Panc1 (cell line): ENCODE measurements around the gene CCDC57. TPM values are rescaled to one million over a fixed set of nuclear protein-coding genes. Genes with fewer than 3 reads are reported as not detected.
"Not testable (repeated sequence)": the region's sequence is repeated elsewhere in the genome, so short reads cannot be mapped to it uniquely, and the experiment has no call there.

Experiments
- ATAC-seq: fragments of 200-7000 bp; cut with Tn5 transposase; 2 replicates; pipeline ENCODE4 v1.9.1; 2020; ENCODE audit warnings: mild to moderate bottlenecking, moderate library complexity
- BruUV-seq: library from RNA; stranded (reverse); fragments of 400-500 nt; replicated peaks from 2 replicates; lab custom pipeline; 2021; lab: Mats Ljungman, UMichigan
- CTCF ChIA-PET: fragments of 300-600 bp; sonication (Branson Sonifier 250); formaldehyde crosslinking; loops from one replicate; lab custom pipeline; 2022; ENCODE audit warnings: antibody characterized with exemption; lab: Charles Lee
- POLR2A ChIA-PET: fragments of 300-600 bp; sonication (Branson Sonifier 250); formaldehyde crosslinking; loops from one replicate; lab custom pipeline; 2022; ENCODE audit warnings: antibody characterized with exemption; lab: Charles Lee
- DNase-seq: peaks from one replicate; pipeline ENCODE4 v3.0.0-alpha.2; 2010; ENCODE audit warnings: low read depth, low spot score
- H3K27ac ChIP-seq: 2 replicates; pipeline ENCODE4 v1.5.1; 2011; ENCODE audit warnings: mild to moderate bottlenecking, low read length, inconsistent platforms
- H3K27me3 ChIP-seq: fragments of 200-500 bp; sonication (Bioruptor generic); 2 replicates; pipeline ENCODE4 v1.6.0; 2014; ENCODE audit warnings: low read length, inconsistent platforms; ENCODE audit not compliant: control insufficient read depth, insufficient read depth
- H3K36me3 ChIP-seq: fragments of 200-500 bp; sonication (Bioruptor generic); 2 replicates; pipeline ENCODE4 v1.5.1; 2014; ENCODE audit warnings: inconsistent platforms, mild to moderate bottlenecking, low read length, moderate library complexity; ENCODE audit not compliant: control insufficient read depth, insufficient read depth
- H3K4me1 ChIP-seq: 2 replicates; pipeline ENCODE4 v1.5.1; 2011; ENCODE audit warnings: inconsistent platforms, mild to moderate bottlenecking, low read length, moderate library complexity; ENCODE audit not compliant: control insufficient read depth, insufficient read depth
- H3K4me3 ChIP-seq, 2 experiments: 2 replicates each; pipeline ENCODE4 v1.5.1; 2011 to 2012; ENCODE audit warnings: low read depth in 2 of 2, low read length in 2 of 2, mild to moderate bottlenecking in 2 of 2, inconsistent platforms in 1 of 2, moderate library complexity in 1 of 2
- H3K9me3 ChIP-seq: fragments of 200-500 bp; sonication (Bioruptor generic); 2 replicates; pipeline ENCODE4 v1.5.1; 2014; ENCODE audit warnings: low read depth, mild to moderate bottlenecking, inconsistent platforms, low read length, moderate library complexity; ENCODE audit not compliant: control insufficient read depth, insufficient read depth
- POLR2AphosphoS5 ChIP-seq: IDR thresholded peaks from 2 replicates; pipeline ENCODE4 v1.6.1; 2012; ENCODE audit warnings: mild to moderate bottlenecking, low read depth, low read length, moderate library complexity
- REST ChIP-seq, 2 experiments: IDR thresholded peaks; 2 replicates each; pipeline ENCODE4 v1.6.1; 2011 to 2012; ENCODE audit warnings: low read depth in 2 of 2, control low read depth in 1 of 2, low read length in 1 of 2, mild to moderate bottlenecking in 1 of 2, moderate library complexity in 1 of 2; ENCODE audit not compliant: insufficient read depth in 1 of 2
- SIN3A ChIP-seq: IDR thresholded peaks from 2 replicates; pipeline ENCODE4 v1.6.1; 2012; ENCODE audit warnings: low read depth, mild to moderate bottlenecking, low read length, moderate library complexity, borderline replicate concordance; ENCODE audit not compliant: insufficient read depth
- TCF7L2 ChIP-seq: IDR thresholded peaks from 2 replicates; pipeline ENCODE4 v1.6.1; 2011; ENCODE audit warnings: mild to moderate bottlenecking, low read depth, low read length, inconsistent platforms
- in situ Hi-C: cut with HindIII; loops from 2 replicates; pipeline ENCODE4 v1.10.0; 2016; ENCODE audit warnings: low sequenced_read_pairs, low pct_unique_long_range_greater_than_20kb
- intact Hi-C: fragments of 100-400 bp; cut with micrococcal nuclease; formaldehyde crosslinking; loops from one replicate; pipeline ENCODE4 v1.10.0; 2022; ENCODE audit not compliant: unreplicated experiment
- total RNA-seq: library from RNA; stranded (reverse); gene quantifications from one replicate; pipeline ENCODE4 v1.2.1, GENCODE V29; 2021; ENCODE audit not compliant: unreplicated experiment
- TF ChIP-seq, protein P1 (sequence below): fragments of 450-650 bp; IDR thresholded peaks from 2 replicates; pipeline ENCODE4 v1.5.1; 2017; ENCODE audit warnings: mild to moderate bottlenecking

CCDC57 gene
- total RNA-seq, 1 experiment from 2014 or later = 63.6 TPM

- in situ Hi-C loops = no loop called here
- Histone ChIP-seq H3K36me3 (peaks cover 42% of the 10 kb centered on the region), H3K27ac (no peak overlapping the region), H3K4me1 (peaks cover 10% of the 10 kb centered on the region), H3K27me3 (no peaks in the 10 kb centered on the region), H3K4me3 (no peak overlapping the region), H3K9me3 (no peaks in the 10 kb centered on the region)
- TF ChIP-seq SIN3A (no peak), REST (IDR thresholded peaks at IDR 0.05; ENCODE audit: insufficient read depth in 1 of 2, low read depth in 2 of 2, low read length in 1 of 2) (no peak), TCF7L2 (no peak), POLR2AphosphoS5 (no peak)
- TF ChIP-seq, protein P1, sequence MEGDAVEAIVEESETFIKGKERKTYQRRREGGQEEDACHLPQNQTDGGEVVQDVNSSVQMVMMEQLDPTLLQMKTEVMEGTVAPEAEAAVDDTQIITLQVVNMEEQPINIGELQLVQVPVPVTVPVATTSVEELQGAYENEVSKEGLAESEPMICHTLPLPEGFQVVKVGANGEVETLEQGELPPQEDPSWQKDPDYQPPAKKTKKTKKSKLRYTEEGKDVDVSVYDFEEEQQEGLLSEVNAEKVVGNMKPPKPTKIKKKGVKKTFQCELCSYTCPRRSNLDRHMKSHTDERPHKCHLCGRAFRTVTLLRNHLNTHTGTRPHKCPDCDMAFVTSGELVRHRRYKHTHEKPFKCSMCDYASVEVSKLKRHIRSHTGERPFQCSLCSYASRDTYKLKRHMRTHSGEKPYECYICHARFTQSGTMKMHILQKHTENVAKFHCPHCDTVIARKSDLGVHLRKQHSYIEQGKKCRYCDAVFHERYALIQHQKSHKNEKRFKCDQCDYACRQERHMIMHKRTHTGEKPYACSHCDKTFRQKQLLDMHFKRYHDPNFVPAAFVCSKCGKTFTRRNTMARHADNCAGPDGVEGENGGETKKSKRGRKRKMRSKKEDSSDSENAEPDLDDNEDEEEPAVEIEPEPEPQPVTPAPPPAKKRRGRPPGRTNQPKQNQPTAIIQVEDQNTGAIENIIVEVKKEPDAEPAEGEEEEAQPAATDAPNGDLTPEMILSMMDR = no peak
- BruUV-seq = no TSS peak
- intact Hi-C loops = no loop called here
- DNase-seq (no peak), ATAC-seq (no peak)
- ChIA-PET POLR2A (interaction anchor here (0.5 kb wide), 1 partner anchor 31 kb away, joined by 3 read pairs; no protein-coding TSS in a partner anchor), CTCF (no interaction called here)
Observed at GRCh38 chr17:82262344-82262743, 49.7 kb upstream of the CCDC57 start.

DNA sequence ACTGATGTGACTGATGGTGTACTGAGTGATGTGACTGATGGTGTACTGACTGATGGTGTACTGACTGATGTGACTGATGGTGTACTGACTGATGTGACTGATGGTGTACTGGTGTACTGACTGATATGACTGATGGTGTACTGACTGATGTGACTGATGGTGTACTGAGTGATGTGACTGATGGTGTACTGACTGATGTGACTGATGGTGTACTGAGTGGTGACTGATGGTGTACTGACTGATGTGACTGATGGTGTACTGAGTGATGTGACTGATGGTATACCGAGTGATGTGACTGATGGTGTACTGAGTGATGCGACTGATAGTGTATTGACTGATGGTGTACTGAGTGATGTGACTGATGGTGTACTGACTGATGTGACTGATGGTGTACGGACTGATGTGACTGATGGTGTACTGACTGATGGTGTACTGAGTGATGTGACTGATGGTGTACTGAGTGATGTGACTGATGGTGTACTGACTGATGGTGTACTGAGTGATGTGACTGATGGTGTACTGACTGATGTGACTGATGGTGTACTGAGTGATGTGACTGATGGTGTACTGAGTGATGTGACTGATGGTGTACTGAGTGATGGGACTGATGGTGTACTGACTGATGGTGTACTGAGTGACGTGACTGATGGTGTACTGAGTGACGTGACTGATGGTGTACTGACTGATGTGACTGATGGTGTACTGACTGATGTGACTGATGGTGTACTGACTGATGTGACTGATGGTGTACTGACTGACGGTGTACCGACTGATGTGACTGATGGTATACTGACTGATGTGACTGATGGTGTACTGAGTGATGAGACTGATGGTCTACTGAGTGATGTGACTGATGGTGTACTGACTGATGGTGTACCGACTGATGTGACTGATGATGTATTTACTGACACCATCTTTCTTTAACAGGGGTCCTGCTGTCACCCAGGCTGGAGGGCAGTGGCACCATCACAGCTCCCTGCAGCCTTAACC is 47.6 kb upstream of the CCDC57 start:
- POLR2A ChIA-PET, CTCF ChIA-PET, H3K27ac ChIP-seq, DNase-seq, H3K27me3 ChIP-seq, H3K4me3 ChIP-seq, in situ Hi-C loops, H3K9me3 ChIP-seq, H3K4me1 ChIP-seq, BruUV-seq, intact Hi-C loops, ATAC-seq: not testable (repeated sequence)
- TF ChIP-seq POLR2AphosphoS5 = peak; percentile 44; the same call in 1 of the 2 replicates
- H3K36me3 ChIP-seq = peaks cover 52% of the 10 kb centered on the region

DNA sequence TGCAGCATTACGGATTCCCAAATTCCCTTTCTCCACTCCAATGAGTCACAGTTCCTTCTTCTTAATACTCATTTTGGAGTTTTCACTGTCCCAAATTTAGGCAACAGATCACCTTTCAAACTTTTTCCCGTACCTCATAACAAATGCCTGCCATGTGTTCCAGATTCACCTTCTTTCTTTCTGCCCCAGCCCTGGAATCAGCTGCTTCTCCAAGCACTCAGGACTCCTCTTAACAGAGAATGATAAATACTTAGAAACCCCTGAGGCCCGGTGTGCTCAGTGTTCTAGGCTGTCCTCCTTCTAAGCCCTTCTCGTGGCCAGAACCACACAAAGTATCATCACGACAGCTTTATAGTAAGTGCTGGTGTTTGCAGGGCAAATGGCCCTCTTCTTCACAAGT is 45.9 kb upstream of the CCDC57 start:
- Histone ChIP-seq H3K9me3 (no peaks in the 10 kb centered on the region), H3K36me3 (peaks cover 48% of the 10 kb centered on the region), H3K27ac (peak overlapping the region; percentile 20; the same call in 1 of the 2 replicates), H3K4me1 (no peaks in the 10 kb centered on the region), H3K27me3 (no peaks in the 10 kb centered on the region), H3K4me3 (no peak overlapping the region)
- ATAC-seq (no peak), DNase-seq (no peak)
- in situ Hi-C loops = no loop called here
- ChIA-PET CTCF (no interaction called here), POLR2A (no interaction called here)
- intact Hi-C loops = no loop called here
- TSS peak; percentile 29 for BruUV-seq
- TF ChIP-seq REST (IDR thresholded peaks at IDR 0.05; ENCODE audit: insufficient read depth in 1 of 2, low read depth in 2 of 2, low read length in 1 of 2) = no peak
- TF ChIP-seq SIN3A = no peak
- TF ChIP-seq POLR2AphosphoS5 = no peak
- TF ChIP-seq TCF7L2 = no peak
- TF ChIP-seq, protein P1 = no peak
